HG02759 (cell line): Measurements from ENCODE around the gene SIX3.

Experiments
- ATAC-seq: cut with Tn5 transposase; IDR thresholded peaks from one replicate; pipeline ENCODE4 v1.9.1; 2021; ENCODE audit warnings: mild to moderate bottlenecking, moderate library complexity; ENCODE audit not compliant: unreplicated experiment

The SIX3 gene

GRCh38 chr2:44941551-44942234, at the start of gene SIX3:
Gene SIX3, plus strand, starts transcription at chr2:44941702. Its CDS starts 403 bp downstream, at chr2:44942105.
- peak; percentile 62 for ATAC-seq

GRCh38 chr2:44894058-44894457, 47.4 kb upstream of the SIX3 start:
- ATAC-seq = no peak

DNA sequence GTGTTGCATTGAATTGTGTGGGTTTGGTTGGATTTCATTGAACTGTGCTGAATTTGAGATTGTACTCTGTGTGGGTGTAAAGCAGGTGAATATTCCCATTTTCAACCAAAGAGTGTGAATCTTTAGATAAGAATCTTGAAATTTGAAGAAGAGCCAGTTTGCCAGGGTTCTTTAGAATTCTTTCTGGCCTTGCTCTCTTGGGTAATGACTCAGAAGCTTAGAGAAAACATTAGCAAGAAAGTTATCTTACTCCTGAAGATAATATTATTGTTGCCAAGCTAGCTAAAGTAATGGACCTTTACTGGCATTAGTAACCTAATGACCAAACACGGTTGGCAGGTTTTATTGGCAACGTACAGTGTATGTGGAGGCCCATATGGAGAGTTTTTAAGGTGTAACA, 46.4 kb upstream of the SIX3 start:
- no peak for ATAC-seq

DNA sequence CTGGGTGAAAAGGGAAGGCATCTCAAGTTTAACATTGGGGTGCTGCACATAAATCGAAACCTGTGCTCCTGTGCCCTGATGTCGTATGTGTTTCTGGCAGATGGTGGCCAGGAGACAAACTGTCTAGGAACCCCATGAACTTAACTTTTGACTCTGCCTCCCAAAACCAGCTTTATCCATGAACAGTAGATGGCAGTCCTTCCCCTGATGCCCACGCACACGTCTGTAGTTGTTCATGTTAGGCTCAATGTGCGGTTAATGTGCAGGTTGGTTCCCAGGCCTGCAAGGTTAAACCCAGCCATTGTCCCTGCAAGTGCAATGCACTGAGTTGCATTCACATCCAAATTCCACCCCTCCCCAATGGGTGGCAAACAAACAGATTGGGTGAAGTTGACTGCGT, 44.1 kb upstream of the SIX3 start:
- ATAC-seq = no peak

- no peak for ATAC-seq
Observed at GRCh38 chr2:44902217-44903137, 39.0 kb upstream of the SIX3 start.

DNA sequence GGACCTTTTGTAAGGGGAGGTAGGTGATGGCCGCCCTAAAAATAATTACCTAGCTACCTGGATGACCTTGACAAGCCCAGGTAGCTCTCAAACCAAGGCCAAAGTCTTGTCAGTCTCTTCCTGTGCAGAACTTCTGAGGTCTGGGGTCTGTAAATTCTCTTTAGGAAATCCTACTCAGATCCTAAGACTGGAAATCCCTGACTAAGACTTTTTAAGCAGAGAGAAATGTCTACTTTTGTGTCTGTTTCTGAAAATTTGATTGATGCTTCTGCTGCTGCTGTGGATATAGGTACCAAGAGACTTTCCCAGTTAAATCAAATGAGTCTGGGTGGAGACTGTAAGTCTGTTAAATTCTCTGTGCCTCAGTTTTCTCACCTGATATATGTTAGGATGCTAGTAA, 36.9 kb upstream of the SIX3 start:
- no peak for ATAC-seq

GRCh38 chr2:44906972-44907371, 34.5 kb upstream of the SIX3 start:
- ATAC-seq = no peak

DNA sequence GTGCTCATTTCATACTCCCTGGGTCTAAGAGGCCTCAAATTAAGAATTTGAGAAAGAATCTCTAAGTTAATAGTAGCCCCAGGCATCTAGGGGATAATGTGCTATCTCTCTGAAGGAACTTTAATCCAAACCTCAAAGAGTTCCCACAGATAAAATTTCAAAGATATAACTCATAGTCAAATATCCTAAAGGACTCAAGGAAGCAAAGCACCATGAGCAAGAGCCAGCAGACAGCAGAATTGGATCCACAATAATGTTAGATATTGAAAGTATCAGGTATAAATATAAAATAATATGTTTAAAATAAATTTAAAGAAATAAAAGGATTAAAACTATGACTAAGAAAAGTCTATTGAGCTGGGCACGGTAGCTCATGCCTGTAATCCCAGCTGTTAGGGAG, 31.7 kb upstream of the SIX3 start:
- no peak for ATAC-seq

GRCh38 chr2:44912660-44913059, 28.8 kb upstream of the SIX3 start:
- no peak for ATAC-seq

DNA sequence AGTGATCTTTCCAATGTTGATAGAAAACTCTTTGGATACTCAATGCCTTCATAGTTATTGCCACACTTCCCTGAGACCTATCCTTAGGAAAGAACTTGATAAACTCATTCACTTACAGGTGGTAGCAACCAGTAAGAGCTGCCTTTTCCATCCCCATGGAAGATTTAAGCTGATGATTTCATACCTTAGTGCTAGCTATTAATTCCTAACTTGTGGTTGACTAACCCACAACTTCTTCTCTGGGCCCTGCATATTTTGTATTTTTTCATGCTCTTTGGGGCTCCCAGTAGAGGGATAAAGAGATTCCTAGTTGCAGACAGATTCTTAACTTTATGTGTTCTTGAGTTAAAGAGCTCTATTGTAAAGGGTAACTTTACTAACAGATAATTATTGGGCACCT, 25.2 kb upstream of the SIX3 start:
- ATAC-seq = no peak

DNA sequence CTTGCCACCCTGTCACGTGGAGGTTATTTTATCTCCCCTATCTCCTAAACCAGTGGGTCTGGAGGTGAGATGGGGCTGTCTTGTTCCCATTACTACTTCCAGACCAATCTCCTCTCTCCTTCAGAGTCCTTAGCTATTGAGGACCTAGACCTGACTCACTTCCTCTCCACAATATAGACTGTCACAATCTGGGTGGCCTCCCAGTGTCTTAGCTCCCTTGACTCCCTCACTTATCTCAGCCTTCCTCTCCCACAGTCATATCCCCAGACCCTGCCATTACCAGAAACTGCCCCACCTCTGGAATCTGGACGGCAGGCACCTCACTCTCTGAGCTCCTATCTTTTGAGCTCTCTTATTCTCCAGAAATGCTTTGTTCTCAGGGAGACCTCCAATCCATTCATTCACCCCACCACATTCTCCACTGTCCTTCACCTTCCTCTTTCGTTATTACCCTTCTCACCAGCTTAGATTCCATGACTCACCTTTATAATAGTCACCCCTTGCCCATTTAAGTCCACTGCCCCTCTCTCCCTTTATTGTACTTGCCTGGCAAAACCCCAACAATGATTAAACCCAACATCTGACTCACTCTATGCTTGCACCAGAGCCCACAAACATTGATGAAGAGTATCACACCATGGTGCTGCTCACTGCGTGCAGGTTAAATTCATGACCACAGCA, 23.3 kb upstream of the SIX3 start:
- peak; percentile 44 for ATAC-seq

- no peak for ATAC-seq
Observed at GRCh38 chr2:44920751-44921150, 20.8 kb upstream of the SIX3 start.

- no peak for ATAC-seq
Observed at GRCh38 chr2:44922776-44923175, 18.7 kb upstream of the SIX3 start.

DNA sequence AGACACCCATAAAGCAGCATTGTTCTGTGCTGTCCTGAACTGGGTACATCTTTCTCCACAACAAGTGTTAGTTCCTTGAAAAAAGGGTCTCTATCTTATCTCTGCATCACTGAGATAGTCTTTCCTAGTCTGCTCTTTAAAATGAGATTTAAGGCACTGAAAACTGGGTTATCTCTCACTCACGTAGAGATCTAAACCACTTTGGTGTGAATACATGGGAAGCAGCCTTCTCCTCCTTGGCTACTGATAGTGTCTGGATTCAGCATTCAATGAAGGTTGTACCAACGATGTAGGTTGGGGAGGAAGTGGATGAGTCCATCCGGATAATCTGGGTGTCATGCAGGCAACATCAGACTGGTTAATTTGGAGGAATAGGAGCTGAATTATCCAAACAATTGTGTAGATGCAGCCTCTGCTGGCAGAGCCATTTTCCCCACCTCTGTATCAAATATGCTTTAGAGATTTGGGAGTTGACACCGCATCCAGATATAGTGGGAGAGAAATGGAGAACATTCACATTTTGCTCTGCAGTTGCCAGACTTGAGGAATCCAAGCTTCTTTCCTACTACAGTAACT, 15.9 kb upstream of the SIX3 start:
- ATAC-seq = no peak

GRCh38 chr2:44926957-44927356, 14.5 kb upstream of the SIX3 start:
- ATAC-seq = no peak

GRCh38 chr2:44927985-44928482, 13.5 kb upstream of the SIX3 start:
- no peak for ATAC-seq

GRCh38 chr2:44928483-44929158, 12.9 kb upstream of the SIX3 start:
- no peak for ATAC-seq

DNA sequence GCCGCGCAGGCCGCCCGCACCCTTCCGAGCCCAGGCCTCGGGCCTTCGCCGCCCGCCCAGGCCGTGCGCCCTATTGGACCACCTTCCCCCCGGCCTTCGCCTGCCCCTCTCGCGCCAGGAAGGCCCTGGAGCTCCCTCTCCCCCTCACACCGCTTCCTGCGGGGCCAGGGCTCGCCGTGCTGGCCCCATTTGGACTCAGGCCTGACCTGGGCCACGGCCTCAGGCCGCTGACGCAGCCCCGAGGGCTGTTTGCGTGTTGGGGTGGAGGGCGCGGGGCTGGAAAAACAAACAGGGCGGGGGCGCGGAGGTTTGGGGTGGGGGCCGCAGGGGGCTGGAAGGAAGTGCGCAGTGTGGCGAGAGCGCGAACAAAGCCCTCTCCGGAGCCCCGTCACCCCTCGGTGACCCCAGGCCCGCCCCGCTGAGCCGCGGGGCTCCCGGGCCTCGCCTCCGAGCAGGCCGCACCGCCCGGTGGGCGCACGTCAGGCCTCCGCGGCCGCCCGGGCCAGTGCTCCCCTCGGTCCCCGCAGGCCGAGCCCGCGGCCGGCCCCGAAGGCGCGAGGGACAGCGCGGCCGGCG, 12.3 kb upstream of the SIX3 start:
- ATAC-seq = no peak

- no peak for ATAC-seq
Observed at GRCh38 chr2:44929735-44930273, 11.7 kb upstream of the SIX3 start.
